Esophagus squamous epithelium (tissue), 5 donors: Measurements from ENCODE around the gene SLC37A3. TPM values are rescaled to one million over a fixed set of nuclear protein-coding genes. Genes with fewer than 3 reads are reported as not detected.
"Not testable (repeated sequence)": the region's sequence is repeated elsewhere in the genome, so short reads cannot be mapped to it uniquely, and the experiment has no call there.

ENCODE experiments used
- DNase-seq: peaks from one replicate; lab custom pipeline; 2025; lab: John Stamatoyannopoulos, UW
- H3K27ac ChIP-seq, 4 donors: fragments of 200-600 bp; sonication (generic); one replicate each; pipeline ENCODE4 v1.5.1; 2016 to 2019; ENCODE audit warnings: mild to moderate bottlenecking in 1 of 4
- H3K27me3 ChIP-seq, 4 donors: fragments of 200-600 bp; sonication (generic); 1 replicate in 3 of 4; 2 replicates in 1 of 4; pipeline versions ENCODE4 v1.5.1 to v1.6.0; 2017 to 2021; ENCODE audit warnings: antibody characterized with exemption in 1 of 4
- H3K36me3 ChIP-seq, 3 donors: fragments of 200-600 bp; sonication (generic); one replicate each; pipeline ENCODE4 v1.5.1; 2016 to 2019
- H3K4me1 ChIP-seq, 3 donors: fragments of 200-600 bp; sonication (generic); one replicate each; pipeline ENCODE4 v1.5.1; 2017 to 2019
- H3K4me3 ChIP-seq, 4 donors: fragments of 200-600 bp; sonication (generic); 1 replicate in 3 of 4; 2 replicates in 1 of 4; pipeline ENCODE4 v1.5.1; 2016 to 2019; ENCODE audit warnings: mild to moderate bottlenecking in 2 of 4, moderate library complexity in 1 of 4
- H3K9me3 ChIP-seq, 3 donors: fragments of 200-600 bp; sonication (generic); one replicate each; pipeline ENCODE4 v1.5.1; 2016 to 2019
- CTCF ChIP-seq, 6 experiments: fragments of 450-650 bp in 4 of 6; fragments of 200-600 bp in 2 of 6; sonication (generic) in 2 of 6; IDR thresholded peaks; one replicate each; pipeline ENCODE4 v1.5.1; 2016 to 2019; ENCODE audit warnings: antibody characterized with exemption in 6 of 6, mild to moderate bottlenecking in 4 of 6, moderate library complexity in 4 of 6
- POLR2A ChIP-seq, 4 donors: fragments of 450-650 bp; IDR thresholded peaks; one replicate each; pipeline ENCODE4 v1.6.1; 2017; ENCODE audit warnings: antibody characterized with exemption in 4 of 4, mild to moderate bottlenecking in 4 of 4, moderate library complexity in 3 of 4
- WGBS, 2 donors: methylation state at CpG; one replicate each; pipeline ENCODE4 v1.1.5; 2018; 5-methylcytosine and 5-hydroxymethylcytosine counted together
- intact Hi-C: fragments of 100-400 bp; cut with DNase I; formaldehyde crosslinking; loops from one replicate; pipeline ENCODE4 v1.15.0; 2022
- total RNA-seq, 4 donors: library from RNA; depleted of rRNA; stranded (reverse); fragments of >200 nt; gene quantifications; one replicate each; pipeline ENCODE4 v1.1.0, GENCODE V29; 2016
- donor health status: DM: yes; HTN: yes; CAD: no.

SLC37A3 gene
- total RNA-seq, 4 donors from 2014 or later: 17.8 to 44.4 (median 20.9) TPM

- Histone ChIP-seq H3K27me3 (no peaks in the 10 kb centered on the region), H3K9me3 (peaks cover 0 to 8% (median 7%) of the 10 kb centered on the region in 3 donors), H3K27ac (peak overlapping the region; percentile 78 to 94 (median 90)), H3K4me3 (peak overlapping the region in 1 of 4 donors; percentile 19), H3K4me1 (peaks cover 18 to 33% (median 22%) of the 10 kb centered on the region in 3 donors), H3K36me3 (no peaks in the 10 kb centered on the region)
- intact Hi-C loops: loop anchor here (10.0 kb wide), 1 partner anchor 140 kb away; the partner anchor contains the start of gene KDM7A
- no peak for TF ChIP-seq POLR2A (IDR thresholded peaks at IDR 0.05)
- TF ChIP-seq CTCF (IDR thresholded peaks at IDR 0.05): no peak
- WGBS, 2 donors: 60 to 90% methylated on average over 18 to 19 of the region's 21 CpGs
- DNase-seq: no peak
These were observed 83.5 kb downstream of the SLC37A3 start for GRCh38 chr7:140314573-140315480.

- H3K9me3 ChIP-seq: peaks cover 0 to 8% (median 7%) of the 10 kb centered on the region in 3 donors
- DNase-seq: no peak
- intact Hi-C loops: loop anchor here (10.0 kb wide), 1 partner anchor 137 kb away; the partner anchor contains the start of gene KDM7A
- TF ChIP-seq CTCF (IDR thresholded peaks at IDR 0.05) (no peak), POLR2A (IDR thresholded peaks at IDR 0.05) (no peak)
- H3K27me3 ChIP-seq: no peaks in the 10 kb centered on the region
- no peak overlapping the region for H3K4me3 ChIP-seq
- 90 to 93% methylated on average over 2 of the region's 2 CpGs for WGBS, 2 donors
- H3K27ac ChIP-seq: no peak overlapping the region
- no peaks in the 10 kb centered on the region for H3K36me3 ChIP-seq
- H3K4me1 ChIP-seq: peaks cover 18 to 29% (median 20%) of the 10 kb centered on the region in 3 donors
These were observed 86.0 kb downstream of the SLC37A3 start for GRCh38 chr7:140312141-140312846.

GRCh38 chr7:140311128-140311527 lies 87.2 kb downstream of the SLC37A3 start:
- H3K4me3 ChIP-seq, H3K9me3 ChIP-seq, DNase-seq, H3K27me3 ChIP-seq, H3K36me3 ChIP-seq, H3K27ac ChIP-seq: not testable (repeated sequence)
- peaks cover 11 to 17% (median 12%) of the 10 kb centered on the region in 3 donors for H3K4me1 ChIP-seq
- 87 to 91% methylated on average over 2 of the region's 2 CpGs for WGBS, 2 donors
- intact Hi-C loops: loop anchor here (10.0 kb wide), 1 partner anchor 136 kb away; the partner anchor contains the start of gene KDM7A

DNA sequence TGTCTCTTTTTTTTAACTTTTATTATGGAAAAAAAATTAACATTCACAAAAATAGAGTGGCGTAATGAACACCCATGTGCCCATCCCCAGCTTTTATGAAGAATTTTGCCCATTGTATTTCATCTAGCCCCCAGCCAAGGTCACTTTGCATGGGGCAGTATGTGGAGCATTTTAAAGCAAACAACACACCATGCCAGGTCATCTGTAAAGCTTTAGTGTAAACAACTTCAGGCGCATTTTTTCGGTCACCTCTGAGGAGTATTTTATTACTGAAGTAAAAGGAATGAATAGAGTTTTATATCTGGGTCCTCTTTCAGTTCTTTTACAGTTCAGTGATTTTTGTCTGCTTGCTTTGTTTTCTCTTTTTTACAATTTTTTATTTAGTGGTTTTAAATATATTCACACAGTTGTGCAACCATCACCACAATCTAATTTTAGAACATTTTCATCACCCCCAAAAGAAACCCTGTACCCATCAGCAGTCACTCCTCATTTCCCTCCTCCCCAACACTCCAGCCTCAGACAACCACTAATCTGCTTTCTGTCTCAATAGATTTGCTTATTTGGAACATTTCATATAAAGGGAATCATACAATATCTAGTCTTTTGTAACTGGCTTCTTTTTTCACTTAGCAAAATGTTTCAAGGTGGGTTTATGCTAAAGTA lies 87.9 kb downstream of the SLC37A3 start:
- Histone ChIP-seq H3K27me3 (no peaks in the 10 kb centered on the region), H3K36me3 (no peaks in the 10 kb centered on the region), H3K4me3 (no peak overlapping the region), H3K9me3 (peaks cover 0 to 8% (median 7%) of the 10 kb centered on the region in 3 donors), H3K27ac (no peak overlapping the region), H3K4me1 (peaks cover 4 to 10% (median 6%) of the 10 kb centered on the region in 3 donors)
- TF ChIP-seq POLR2A (IDR thresholded peaks at IDR 0.05): no peak
- no peak for TF ChIP-seq CTCF (IDR thresholded peaks at IDR 0.05)
- intact Hi-C loops: loop anchor here (10.0 kb wide), 1 partner anchor 136 kb away; the partner anchor contains the start of gene KDM7A
- DNase-seq: no peak
- 67 to 73% methylated on average over 3 of the region's 3 CpGs for WGBS, 2 donors

DNA sequence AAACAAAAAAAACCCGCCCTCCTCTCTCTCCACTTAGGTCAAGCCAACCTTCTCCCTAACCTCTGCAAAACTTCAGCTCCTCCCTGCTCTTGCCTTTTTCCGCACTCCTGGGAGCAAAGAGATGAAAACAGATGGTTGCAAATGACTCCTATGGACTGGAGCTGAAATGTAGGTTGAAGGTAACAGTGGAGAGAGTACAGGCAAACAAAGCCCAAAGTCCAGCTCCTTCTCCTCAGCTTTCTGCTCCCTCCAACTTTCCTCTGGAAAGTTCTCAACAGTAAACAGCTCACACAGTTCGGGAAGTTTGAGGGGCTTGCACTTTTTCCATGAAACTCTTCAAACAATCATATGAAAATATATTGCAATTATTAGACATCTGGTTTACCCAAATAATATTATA lies 90.3 kb downstream of the SLC37A3 start:
- no peaks in the 10 kb centered on the region for H3K27me3 ChIP-seq
- H3K9me3 ChIP-seq: peaks cover 0 to 8% (median 7%) of the 10 kb centered on the region in 3 donors
- no peak overlapping the region for H3K27ac ChIP-seq
- no peak for DNase-seq
- TF ChIP-seq POLR2A (IDR thresholded peaks at IDR 0.05) (no peak), CTCF (IDR thresholded peaks at IDR 0.05) (no peak)
- H3K4me1 ChIP-seq: no peaks in the 10 kb centered on the region
- no peaks in the 10 kb centered on the region for H3K36me3 ChIP-seq
- H3K4me3 ChIP-seq: no peak overlapping the region
- 78 to 89% methylated on average over 3 of the region's 3 CpGs for WGBS, 2 donors
- intact Hi-C loops: no loop called here
